Measurements from ENCODE around the gene RFX7.

The RFX7 gene

GRCh38 chr15:56102441-56102840 lies 141.2 kb downstream of the RFX7 start:
- no peak for DNase-seq

- no peak for DNase-seq
Measured at GRCh38 chr15:56099311-56099710, 144.4 kb downstream of the RFX7 start.

- no peak for DNase-seq
Measured at GRCh38 chr15:56098195-56098863, 145.3 kb downstream of the RFX7 start.

GRCh38 chr15:56095406-56095805 lies 148.3 kb downstream of the RFX7 start:
- DNase-seq, result no peak

- no peak for DNase-seq
Measured at GRCh38 chr15:56094171-56094570, 149.5 kb downstream of the RFX7 start.

GRCh38 chr15:56088389-56088788 lies 155.3 kb downstream of the RFX7 start:
- DNase-seq, result no peak

- peak; percentile 3 for DNase-seq
Measured at GRCh38 chr15:56086566-56086965, 157.1 kb downstream of the RFX7 start.

GRCh38 chr15:56082263-56082761 lies 161.4 kb downstream of the RFX7 start:
- DNase-seq, result no peak

GRCh38 chr15:56077081-56077480 lies 166.6 kb downstream of the RFX7 start:
- DNase-seq, result no peak

GRCh38 chr15:56076640-56077039 lies 167.0 kb downstream of the RFX7 start:
- no peak for DNase-seq

- no peak for DNase-seq
Measured at GRCh38 chr15:56074481-56075265, 169.0 kb downstream of the RFX7 start.

GRCh38 chr15:56064152-56064551 lies 179.5 kb downstream of the RFX7 start:
- DNase-seq, result no peak

- DNase-seq, result no peak
Measured at GRCh38 chr15:56059716-56060115, 184.0 kb downstream of the RFX7 start.

GRCh38 chr15:56058986-56059385 lies 184.7 kb downstream of the RFX7 start:
- DNase-seq, result no peak

- no peak for DNase-seq
Measured at GRCh38 chr15:56056626-56057025, 187.1 kb downstream of the RFX7 start.

- no peak for DNase-seq
Measured at GRCh38 chr15:56053046-56053400, 190.7 kb downstream of the RFX7 start.

- peak; percentile 56 for DNase-seq
Measured at GRCh38 chr15:56052395-56053045, 191.2 kb downstream of the RFX7 start.

- DNase-seq, result no peak
Measured at GRCh38 chr15:56051676-56052075, 192.0 kb downstream of the RFX7 start.

GRCh38 chr15:56049577-56049976 lies 194.1 kb downstream of the RFX7 start:
- DNase-seq, result no peak

- DNase-seq, result no peak
Measured at GRCh38 chr15:56047354-56047753, 196.3 kb downstream of the RFX7 start.

- DNase-seq, result no peak
Measured at GRCh38 chr15:56045068-56045748, 198.5 kb downstream of the RFX7 start.

GRCh38 chr15:56042982-56043980 lies 200.4 kb downstream of the RFX7 start:
- DNase-seq, result peak; percentile 45

Data from suppressor macrophage treated with lipopolysaccharide for 4 hours (primary cell).